ENCODE measurements around the gene PDK4.

GRCh38 chr7:95631527-95631926, 35.2 kb upstream of the PDK4 start:
- TF ChIP-seq CTCF (IDR thresholded peaks at IDR 0.05) = no peak
- TF ChIP-seq POLR2A (IDR thresholded peaks at IDR 0.05) = no peak

Measured in heart left ventricle (tissue), 13 donors.